HPDE6-E6E7 (cell line): ENCODE data around the gene KRTAP5-5.
"Not testable (repeated sequence)": the region's sequence is repeated elsewhere in the genome, so short reads cannot be mapped to it uniquely, and the experiment has no call there.

Source experiments
- DNase-seq: peaks from one replicate; pipeline ENCODE4 v3.0.0; 2011; ENCODE audit warnings: missing footprints; ENCODE audit errors: extremely low spot score

KRTAP5-5 gene

GRCh38 chr11:1641096-1641495 is 11.5 kb downstream of the KRTAP5-5 start:
- no peak for DNase-seq

GRCh38 chr11:1642288-1643145 is 12.9 kb downstream of the KRTAP5-5 start:
- no peak for DNase-seq

- no peak for DNase-seq
Measured at GRCh38 chr11:1643146-1643690, 13.6 kb downstream of the KRTAP5-5 start.

GRCh38 chr11:1644601-1645356 is 15.2 kb downstream of the KRTAP5-5 start:
- DNase-seq: no peak

- DNase-seq: no peak
Measured at GRCh38 chr11:1645357-1645821, 15.8 kb downstream of the KRTAP5-5 start.

- not testable (repeated sequence) for DNase-seq
Measured at GRCh38 chr11:1646540-1646939, 17.0 kb downstream of the KRTAP5-5 start.

GRCh38 chr11:1647901-1648652 is 18.5 kb downstream of the KRTAP5-5 start:
- no peak for DNase-seq

- no peak for DNase-seq
Measured at GRCh38 chr11:1648653-1649420, 19.3 kb downstream of the KRTAP5-5 start.

- DNase-seq: no peak
Measured at GRCh38 chr11:1650034-1650917, 20.7 kb downstream of the KRTAP5-5 start.

GRCh38 chr11:1650918-1651262 is 21.3 kb downstream of the KRTAP5-5 start:
- DNase-seq: no peak

GRCh38 chr11:1651411-1651980 is 21.9 kb downstream of the KRTAP5-5 start:
- DNase-seq: no peak

GRCh38 chr11:1652026-1652425 is 22.5 kb downstream of the KRTAP5-5 start:
- no peak for DNase-seq

- DNase-seq: no peak
Measured at GRCh38 chr11:1652442-1652770, 22.8 kb downstream of the KRTAP5-5 start.

- DNase-seq: peak; percentile 70
Measured at GRCh38 chr11:1652771-1653540, 23.4 kb downstream of the KRTAP5-5 start.

GRCh38 chr11:1653541-1654387 is 24.2 kb downstream of the KRTAP5-5 start:
- no peak for DNase-seq

GRCh38 chr11:1654388-1655167 is 25.0 kb downstream of the KRTAP5-5 start:
- no peak for DNase-seq
